HEK293T (cell line): Measurements from ENCODE around the gene CIPC.

Experiments
- BHLHE40 ChIP-seq: fragments of 450-650 bp; IDR thresholded peaks from 2 replicates; pipeline ENCODE4 v1.6.1; 2016; ENCODE audit warnings: mild to moderate bottlenecking, moderate library complexity, borderline replicate concordance
- FOXA1 ChIP-seq: fragments of 450-650 bp; IDR thresholded peaks from 2 replicates; pipeline ENCODE4 v1.6.1; 2016; ENCODE audit warnings: mild to moderate bottlenecking
- PKNOX1 ChIP-seq: fragments of 450-650 bp; IDR thresholded peaks from 2 replicates; pipeline ENCODE4 v1.6.1; 2016
- SUZ12 ChIP-seq: fragments of 450-650 bp; IDR thresholded peaks from 2 replicates; pipeline ENCODE4 v1.6.1; 2016; ENCODE audit warnings: mild to moderate bottlenecking

GRCh38 chr14:77055306-77055705, 42.8 kb upstream of the CIPC start:
- TF ChIP-seq BHLHE40 (no peak), FOXA1 (no peak), SUZ12 (no peak), PKNOX1 (no peak)
